Measurements from ENCODE around the gene GNL3. TPM values are rescaled to one million over a fixed set of nuclear protein-coding genes. Genes with fewer than 3 reads are reported as not detected.

GNL3 gene
- total RNA-seq, 2 donors from 2014 or later: 101 to 107 TPM

DNA sequence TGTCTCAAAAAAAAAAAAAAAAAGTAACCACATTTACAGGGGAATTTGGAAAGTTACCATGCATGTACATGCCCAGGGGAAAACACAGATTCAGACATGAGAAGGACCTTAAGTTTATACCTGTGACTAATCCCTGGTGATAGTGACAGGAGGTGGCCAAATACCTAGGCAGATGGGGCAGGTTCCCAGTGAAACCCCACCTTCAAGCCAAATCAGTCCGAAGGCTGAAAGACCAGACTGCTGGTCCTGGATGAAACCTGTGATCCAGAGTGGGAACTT is 35.8 kb downstream of the GNL3 start:
- Histone ChIP-seq H3K4me3 (ENCODE audit: low read length) (no peak overlapping the region), H3K27ac (ENCODE audit: low read depth, low read length) (no peak overlapping the region), H3K9ac (ENCODE audit: extremely low read depth, low read length, poor library complexity, severe bottlenecking) (no peak overlapping the region), H3K9me3 (ENCODE audit: control insufficient read depth, low read length) (peaks cover 6% of the 10 kb centered on the region), H3K4me1 (ENCODE audit: control insufficient read depth, insufficient read depth, low read length) (no peaks in the 10 kb centered on the region), H3K36me3 (ENCODE audit: control insufficient read depth, insufficient read depth, low read length) (peaks cover 24% of the 10 kb centered on the region), H3K27me3 (ENCODE audit: control insufficient read depth, insufficient read depth, low read length, poor library complexity, severe bottlenecking) (no peaks in the 10 kb centered on the region)
- 95 to 100% methylated on average over 1 of the region's 1 CpG for WGBS, 2 experiments (ENCODE audit: insufficient coverage in 1 of 2, insufficient read length in 1 of 2)
- no peak overlapping the region for H3K4me3 Mint-ChIP-seq
- peaks cover 53% of the 10 kb centered on the region for H3K36me3 Mint-ChIP-seq (ENCODE audit: low read depth)
- no peaks in the 10 kb centered on the region for H3K27me3 Mint-ChIP-seq (ENCODE audit: insufficient read depth)
- H3K4me1 Mint-ChIP-seq: no peaks in the 10 kb centered on the region
- TF ChIP-seq, protein P1, sequence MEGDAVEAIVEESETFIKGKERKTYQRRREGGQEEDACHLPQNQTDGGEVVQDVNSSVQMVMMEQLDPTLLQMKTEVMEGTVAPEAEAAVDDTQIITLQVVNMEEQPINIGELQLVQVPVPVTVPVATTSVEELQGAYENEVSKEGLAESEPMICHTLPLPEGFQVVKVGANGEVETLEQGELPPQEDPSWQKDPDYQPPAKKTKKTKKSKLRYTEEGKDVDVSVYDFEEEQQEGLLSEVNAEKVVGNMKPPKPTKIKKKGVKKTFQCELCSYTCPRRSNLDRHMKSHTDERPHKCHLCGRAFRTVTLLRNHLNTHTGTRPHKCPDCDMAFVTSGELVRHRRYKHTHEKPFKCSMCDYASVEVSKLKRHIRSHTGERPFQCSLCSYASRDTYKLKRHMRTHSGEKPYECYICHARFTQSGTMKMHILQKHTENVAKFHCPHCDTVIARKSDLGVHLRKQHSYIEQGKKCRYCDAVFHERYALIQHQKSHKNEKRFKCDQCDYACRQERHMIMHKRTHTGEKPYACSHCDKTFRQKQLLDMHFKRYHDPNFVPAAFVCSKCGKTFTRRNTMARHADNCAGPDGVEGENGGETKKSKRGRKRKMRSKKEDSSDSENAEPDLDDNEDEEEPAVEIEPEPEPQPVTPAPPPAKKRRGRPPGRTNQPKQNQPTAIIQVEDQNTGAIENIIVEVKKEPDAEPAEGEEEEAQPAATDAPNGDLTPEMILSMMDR (conservative IDR thresholded peaks at IDR 0.05): no peak
- DNase-seq: no peak
- peaks cover 7% of the 10 kb centered on the region for H3K9me3 Mint-ChIP-seq
- H3K27ac Mint-ChIP-seq: no peak overlapping the region

DNA sequence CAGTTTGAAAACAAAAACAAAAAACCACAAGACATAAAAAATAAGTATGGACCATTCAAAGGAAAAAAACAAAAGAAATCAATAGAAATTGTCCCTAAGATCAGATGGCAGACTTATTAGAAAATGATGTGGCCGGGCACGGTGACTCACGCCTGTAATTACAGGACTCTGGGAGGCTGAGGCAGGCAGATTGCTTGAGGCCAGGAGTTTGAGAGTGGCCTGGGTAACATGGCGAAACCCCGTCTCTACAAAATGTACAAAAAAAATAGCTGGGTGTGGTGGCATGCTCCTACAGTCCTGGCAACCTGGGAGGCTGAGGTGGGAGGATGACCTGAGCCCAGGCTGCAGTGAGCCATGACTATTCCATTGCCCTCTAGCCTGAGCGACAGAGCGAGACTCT is 36.7 kb downstream of the GNL3 start:
- H3K27ac ChIP-seq (ENCODE audit: low read depth, low read length): no peak overlapping the region
- no peak overlapping the region for H3K4me3 ChIP-seq (ENCODE audit: low read length)
- H3K27me3 ChIP-seq (ENCODE audit: control insufficient read depth, insufficient read depth, low read length, poor library complexity, severe bottlenecking): no peaks in the 10 kb centered on the region
- DNase-seq: no peak
- H3K9ac ChIP-seq (ENCODE audit: extremely low read depth, low read length, poor library complexity, severe bottlenecking): no peak overlapping the region
- Mint-ChIP-seq H3K4me3 (no peak overlapping the region), H3K4me1 (no peaks in the 10 kb centered on the region), H3K27ac (no peak overlapping the region), H3K9me3 (peaks cover 12% of the 10 kb centered on the region), H3K36me3 (ENCODE audit: low read depth) (peaks cover 57% of the 10 kb centered on the region), H3K27me3 (ENCODE audit: insufficient read depth) (no peaks in the 10 kb centered on the region)
- WGBS, 2 experiments (ENCODE audit: insufficient coverage in 1 of 2, insufficient read length in 1 of 2): 96 to 98% methylated on average over 7 of the region's 7 CpGs
- H3K9me3 ChIP-seq (ENCODE audit: control insufficient read depth, low read length): peaks cover 12% of the 10 kb centered on the region
- peaks cover 29% of the 10 kb centered on the region for H3K36me3 ChIP-seq (ENCODE audit: control insufficient read depth, insufficient read depth, low read length)
- no peaks in the 10 kb centered on the region for H3K4me1 ChIP-seq (ENCODE audit: control insufficient read depth, insufficient read depth, low read length)
- TF ChIP-seq, protein P1 (conservative IDR thresholded peaks at IDR 0.05): no peak

DNA sequence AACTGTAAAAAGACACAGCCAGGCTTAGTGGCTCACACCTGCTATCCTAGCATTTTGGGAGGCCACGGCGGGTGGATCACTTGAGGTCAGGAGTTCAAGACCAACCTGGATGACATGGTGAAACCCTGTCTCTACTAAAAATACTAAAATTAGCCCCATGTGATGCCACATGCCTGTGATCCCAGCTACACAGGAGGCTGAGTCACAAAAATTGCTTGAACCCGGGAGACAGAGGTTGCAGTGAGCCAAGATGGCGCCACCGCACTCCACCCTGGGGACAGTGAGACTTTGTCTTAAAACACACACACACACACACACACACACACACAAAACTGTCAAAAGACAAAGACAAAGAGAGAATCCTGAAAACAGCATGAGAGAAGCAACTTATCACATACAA is 38.1 kb downstream of the GNL3 start:
- H3K27me3 Mint-ChIP-seq (ENCODE audit: insufficient read depth): no peaks in the 10 kb centered on the region
- H3K27ac Mint-ChIP-seq: no peak overlapping the region
- no peak overlapping the region for H3K4me3 Mint-ChIP-seq
- TF ChIP-seq, protein P1 (conservative IDR thresholded peaks at IDR 0.05): no peak
- Histone ChIP-seq H3K4me1 (ENCODE audit: control insufficient read depth, insufficient read depth, low read length) (no peaks in the 10 kb centered on the region), H3K9me3 (ENCODE audit: control insufficient read depth, low read length) (peaks cover 27% of the 10 kb centered on the region), H3K27me3 (ENCODE audit: control insufficient read depth, insufficient read depth, low read length, poor library complexity, severe bottlenecking) (no peaks in the 10 kb centered on the region), H3K9ac (ENCODE audit: extremely low read depth, low read length, poor library complexity, severe bottlenecking) (no peak overlapping the region), H3K27ac (ENCODE audit: low read depth, low read length) (no peak overlapping the region), H3K36me3 (ENCODE audit: control insufficient read depth, insufficient read depth, low read length) (peaks cover 37% of the 10 kb centered on the region), H3K4me3 (ENCODE audit: low read length) (no peak overlapping the region)
- 96 to 100% methylated on average over 3 to 5 of the region's 5 CpGs for WGBS, 2 experiments (ENCODE audit: insufficient coverage in 1 of 2, insufficient read length in 1 of 2)
- H3K4me1 Mint-ChIP-seq: no peaks in the 10 kb centered on the region
- DNase-seq: no peak
- H3K36me3 Mint-ChIP-seq (ENCODE audit: low read depth): peaks cover 65% of the 10 kb centered on the region
- peaks cover 25% of the 10 kb centered on the region for H3K9me3 Mint-ChIP-seq

Measured in endodermal cell (in vitro differentiated cells).